ENCODE data around the gene MTMR10.

MTMR10 gene

DNA sequence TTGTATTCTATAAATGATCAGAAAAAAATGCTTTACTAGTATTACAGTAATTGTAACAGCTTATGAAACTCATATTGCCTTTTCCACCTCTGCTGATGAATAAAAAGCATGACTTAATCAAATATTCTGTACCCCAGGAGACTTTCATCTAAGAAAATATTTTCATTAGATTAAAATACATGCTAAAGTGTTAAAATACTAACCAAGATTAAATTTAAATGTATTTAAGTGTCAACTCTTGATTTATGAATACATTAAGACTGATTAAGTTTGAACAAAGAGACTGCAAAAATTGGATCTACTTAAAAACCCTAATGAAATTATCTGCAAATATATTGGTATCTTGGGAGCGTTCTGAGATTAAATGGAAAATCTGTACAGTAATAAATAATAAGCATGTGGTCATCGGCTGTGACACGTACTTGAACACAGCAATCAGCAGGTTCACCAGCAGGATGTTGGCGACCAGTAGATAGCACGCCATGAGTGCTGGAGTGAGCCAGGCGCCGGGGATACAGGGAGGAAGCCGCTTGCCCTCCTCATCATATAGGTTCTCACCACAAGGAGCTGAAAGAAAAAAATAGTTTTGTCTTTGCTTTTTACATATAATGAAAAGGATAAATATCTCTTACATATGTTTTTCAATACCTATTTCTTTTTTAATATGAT lies 36.6 kb upstream of the MTMR10 start:
- no peak overlapping the region for H3K4me3 ChIP-seq (replicated peaks; ENCODE audit: insufficient read depth, low read length)
- no peak for TF ChIP-seq SPI1 (IDR thresholded peaks at IDR 0.05; ENCODE audit: borderline replicate concordance, low read depth)
- TF ChIP-seq GABPA (IDR thresholded peaks at IDR 0.05; ENCODE audit: low read depth) = no peak
- TF ChIP-seq, protein P1, sequence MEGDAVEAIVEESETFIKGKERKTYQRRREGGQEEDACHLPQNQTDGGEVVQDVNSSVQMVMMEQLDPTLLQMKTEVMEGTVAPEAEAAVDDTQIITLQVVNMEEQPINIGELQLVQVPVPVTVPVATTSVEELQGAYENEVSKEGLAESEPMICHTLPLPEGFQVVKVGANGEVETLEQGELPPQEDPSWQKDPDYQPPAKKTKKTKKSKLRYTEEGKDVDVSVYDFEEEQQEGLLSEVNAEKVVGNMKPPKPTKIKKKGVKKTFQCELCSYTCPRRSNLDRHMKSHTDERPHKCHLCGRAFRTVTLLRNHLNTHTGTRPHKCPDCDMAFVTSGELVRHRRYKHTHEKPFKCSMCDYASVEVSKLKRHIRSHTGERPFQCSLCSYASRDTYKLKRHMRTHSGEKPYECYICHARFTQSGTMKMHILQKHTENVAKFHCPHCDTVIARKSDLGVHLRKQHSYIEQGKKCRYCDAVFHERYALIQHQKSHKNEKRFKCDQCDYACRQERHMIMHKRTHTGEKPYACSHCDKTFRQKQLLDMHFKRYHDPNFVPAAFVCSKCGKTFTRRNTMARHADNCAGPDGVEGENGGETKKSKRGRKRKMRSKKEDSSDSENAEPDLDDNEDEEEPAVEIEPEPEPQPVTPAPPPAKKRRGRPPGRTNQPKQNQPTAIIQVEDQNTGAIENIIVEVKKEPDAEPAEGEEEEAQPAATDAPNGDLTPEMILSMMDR (IDR thresholded peaks at IDR 0.05; ENCODE audit: insufficient read depth, low read length) = no peak
- TF ChIP-seq, protein P2, sequence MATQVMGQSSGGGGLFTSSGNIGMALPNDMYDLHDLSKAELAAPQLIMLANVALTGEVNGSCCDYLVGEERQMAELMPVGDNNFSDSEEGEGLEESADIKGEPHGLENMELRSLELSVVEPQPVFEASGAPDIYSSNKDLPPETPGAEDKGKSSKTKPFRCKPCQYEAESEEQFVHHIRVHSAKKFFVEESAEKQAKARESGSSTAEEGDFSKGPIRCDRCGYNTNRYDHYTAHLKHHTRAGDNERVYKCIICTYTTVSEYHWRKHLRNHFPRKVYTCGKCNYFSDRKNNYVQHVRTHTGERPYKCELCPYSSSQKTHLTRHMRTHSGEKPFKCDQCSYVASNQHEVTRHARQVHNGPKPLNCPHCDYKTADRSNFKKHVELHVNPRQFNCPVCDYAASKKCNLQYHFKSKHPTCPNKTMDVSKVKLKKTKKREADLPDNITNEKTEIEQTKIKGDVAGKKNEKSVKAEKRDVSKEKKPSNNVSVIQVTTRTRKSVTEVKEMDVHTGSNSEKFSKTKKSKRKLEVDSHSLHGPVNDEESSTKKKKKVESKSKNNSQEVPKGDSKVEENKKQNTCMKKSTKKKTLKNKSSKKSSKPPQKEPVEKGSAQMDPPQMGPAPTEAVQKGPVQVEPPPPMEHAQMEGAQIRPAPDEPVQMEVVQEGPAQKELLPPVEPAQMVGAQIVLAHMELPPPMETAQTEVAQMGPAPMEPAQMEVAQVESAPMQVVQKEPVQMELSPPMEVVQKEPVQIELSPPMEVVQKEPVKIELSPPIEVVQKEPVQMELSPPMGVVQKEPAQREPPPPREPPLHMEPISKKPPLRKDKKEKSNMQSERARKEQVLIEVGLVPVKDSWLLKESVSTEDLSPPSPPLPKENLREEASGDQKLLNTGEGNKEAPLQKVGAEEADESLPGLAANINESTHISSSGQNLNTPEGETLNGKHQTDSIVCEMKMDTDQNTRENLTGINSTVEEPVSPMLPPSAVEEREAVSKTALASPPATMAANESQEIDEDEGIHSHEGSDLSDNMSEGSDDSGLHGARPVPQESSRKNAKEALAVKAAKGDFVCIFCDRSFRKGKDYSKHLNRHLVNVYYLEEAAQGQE (IDR thresholded peaks at IDR 0.05; ENCODE audit: insufficient replicate concordance, low read depth) = no peak
- TF ChIP-seq POLR2AphosphoS5 (IDR thresholded peaks at IDR 0.05; ENCODE audit: low read depth) = no peak
- no peak for DNase-seq (ENCODE audit: low read depth in 1 of 2, low spot score in 1 of 2)
- no peak overlapping the region for H3K27ac ChIP-seq (replicated peaks)
- H3K27me3 ChIP-seq (ENCODE audit: insufficient read depth, poor library complexity, severe bottlenecking) = no peaks in the 10 kb centered on the region

DNA sequence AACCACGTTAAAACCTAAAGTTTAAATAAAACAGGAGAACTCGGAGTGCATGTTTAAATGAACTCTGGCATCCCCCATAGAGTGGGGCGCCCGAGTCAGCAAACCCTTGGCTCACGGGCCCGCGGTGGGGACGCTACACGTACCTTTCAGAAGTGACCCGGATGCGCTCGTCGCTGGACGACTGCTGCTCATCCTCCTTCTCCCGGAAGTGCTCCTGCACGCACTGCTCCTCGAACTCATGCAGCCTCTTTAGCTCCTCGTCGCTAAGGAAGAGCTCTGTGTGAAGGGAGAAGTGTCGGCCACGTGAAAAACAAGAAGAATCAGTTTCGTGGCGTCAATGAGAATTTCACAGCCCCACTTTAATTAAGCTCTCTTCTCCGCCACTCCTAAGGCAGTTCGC lies 34.6 kb upstream of the MTMR10 start:
- TF ChIP-seq SPI1 (IDR thresholded peaks at IDR 0.05; ENCODE audit: borderline replicate concordance, low read depth) (no peak), POLR2AphosphoS5 (IDR thresholded peaks at IDR 0.05; ENCODE audit: low read depth) (no peak)
- TF ChIP-seq, protein P1 (IDR thresholded peaks at IDR 0.05; ENCODE audit: insufficient read depth, low read length) = no peak
- TF ChIP-seq, protein P2 (IDR thresholded peaks at IDR 0.05; ENCODE audit: insufficient replicate concordance, low read depth) = no peak
- H3K27me3 ChIP-seq (ENCODE audit: insufficient read depth, poor library complexity, severe bottlenecking) = no peaks in the 10 kb centered on the region
- no peak for DNase-seq (ENCODE audit: low read depth in 1 of 2, low spot score in 1 of 2)
- no peak overlapping the region for H3K4me3 ChIP-seq (replicated peaks; ENCODE audit: insufficient read depth, low read length)
- no peak overlapping the region for H3K27ac ChIP-seq (replicated peaks)

DNA sequence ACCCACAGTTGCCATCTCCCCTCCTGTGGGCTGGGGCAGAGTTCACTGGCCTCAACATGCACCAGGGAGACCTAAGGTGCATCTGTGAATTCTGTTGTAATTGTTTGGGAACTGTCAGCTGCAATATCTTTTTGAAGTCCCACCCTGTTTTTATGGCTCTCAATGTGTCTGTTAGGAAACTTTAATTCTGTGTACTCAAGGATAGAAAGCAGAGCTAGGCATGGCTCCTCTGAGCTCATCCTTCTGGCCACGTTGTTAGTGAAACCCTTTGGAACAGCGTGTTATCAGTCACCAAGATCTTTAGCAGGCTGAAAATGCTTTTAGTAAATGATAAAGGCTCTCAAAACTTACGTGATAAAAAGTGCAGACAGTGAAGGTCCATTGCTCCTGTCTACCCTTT lies 33.6 kb upstream of the MTMR10 start:
- Histone ChIP-seq H3K27ac (replicated peaks) (no peak overlapping the region), H3K4me3 (replicated peaks; ENCODE audit: insufficient read depth, low read length) (no peak overlapping the region), H3K27me3 (ENCODE audit: insufficient read depth, poor library complexity, severe bottlenecking) (no peaks in the 10 kb centered on the region)
- TF ChIP-seq SPI1 (IDR thresholded peaks at IDR 0.05; ENCODE audit: borderline replicate concordance, low read depth) (no peak), POLR2AphosphoS5 (IDR thresholded peaks at IDR 0.05; ENCODE audit: low read depth) (no peak), GABPA (IDR thresholded peaks at IDR 0.05; ENCODE audit: low read depth) (no peak)
- TF ChIP-seq, protein P1 (IDR thresholded peaks at IDR 0.05; ENCODE audit: insufficient read depth, low read length) = no peak
- TF ChIP-seq, protein P2 (IDR thresholded peaks at IDR 0.05; ENCODE audit: insufficient replicate concordance, low read depth) = no peak
- DNase-seq (ENCODE audit: low read depth in 1 of 2, low spot score in 1 of 2) = no peak

Data from HL-60 (cell line).